Measurements from ENCODE around the gene SOX10.

GRCh38 chr22:37951305-37951704, 33.0 kb downstream of the SOX10 start:
- no peak for TF ChIP-seq POLR2AphosphoS5 (IDR thresholded peaks at IDR 0.05; ENCODE audit: low read depth, low read length)
- TF ChIP-seq TAF1 (IDR thresholded peaks at IDR 0.05; ENCODE audit: borderline replicate concordance, low read depth, low read length) = no peak
